WTC11 (cell line): ENCODE results near the gene SNX20. TPM values are rescaled to one million over a fixed set of nuclear protein-coding genes. Genes with fewer than 3 reads are reported as not detected.

Experiments used
- ATAC-seq: fragments of 200-7000 bp; cut with Tn5 transposase; 2 replicates; pipeline ENCODE4 v1.10.0; 2021; ENCODE audit warnings: mild to moderate bottlenecking, moderate library complexity
- CTCF ChIA-PET: fragments of 300-600 bp; sonication (Branson Sonifier 250); formaldehyde crosslinking; loops from one replicate; lab custom pipeline; 2021; ENCODE audit warnings: antibody characterized with exemption; lab: Charles Lee
- POLR2A ChIA-PET: fragments of 350-600 bp; sonication (Branson Sonifier 250); formaldehyde crosslinking; loops from one replicate; lab custom pipeline; 2021; ENCODE audit warnings: antibody characterized with exemption; lab: Charles Lee
- DNase-seq: peaks from one replicate; pipeline ENCODE4 v3.0.0; 2021; ENCODE audit warnings: low spot score
- H3K27ac Mint-ChIP-seq: 2 replicates; pipeline ENCODE4 v1.8.0; 2021; ENCODE audit warnings: mixed read lengths
- H3K27me3 Mint-ChIP-seq: 2 replicates; pipeline ENCODE4 v1.8.0; 2021; ENCODE audit warnings: low read depth, mild to moderate bottlenecking, moderate library complexity, mixed read lengths
- H3K36me3 Mint-ChIP-seq: 2 replicates; pipeline ENCODE4 v1.8.0; 2021; ENCODE audit warnings: mixed read lengths
- H3K4me1 Mint-ChIP-seq: 2 replicates; pipeline ENCODE4 v1.8.0; 2022; ENCODE audit warnings: mixed read lengths
- H3K4me3 Mint-ChIP-seq: 2 replicates; pipeline ENCODE4 v1.8.0; 2021; ENCODE audit warnings: mild to moderate bottlenecking, moderate library complexity, mixed read lengths
- H3K9me3 Mint-ChIP-seq: 2 replicates; pipeline ENCODE4 v1.8.0; 2021; ENCODE audit warnings: mixed read lengths
- ATF1 ChIP-seq: sonication (generic); formaldehyde crosslinking; IDR thresholded peaks from 2 replicates; pipeline ENCODE4 v1.8.1; 2023; ENCODE audit warnings: mild to moderate bottlenecking, moderate library complexity, missing genetic modification reagents
- GTF2I ChIP-seq: fragments of 250-450 bp; sonication (Bioruptor Pico); conservative IDR thresholded peaks from 2 replicates; pipeline ENCODE4 v1.4.0; 2021; ENCODE audit warnings: mild to moderate bottlenecking
- IRF2 ChIP-seq: sonication (generic); formaldehyde crosslinking; IDR thresholded peaks from 2 replicates; pipeline ENCODE4 v1.8.0; 2022; ENCODE audit warnings: low read depth, missing genetic modification reagents, borderline replicate concordance
- JAZF1 ChIP-seq: fragments of 250-450 bp; sonication (Bioruptor Pico); IDR thresholded peaks from 2 replicates; pipeline ENCODE4 v1.9.0; 2021; ENCODE audit warnings: moderate library complexity, mild to moderate bottlenecking, inconsistent platforms
- NFATC4 ChIP-seq: fragments of 250-450 bp; sonication (Bioruptor Pico); IDR thresholded peaks from 2 replicates; pipeline ENCODE4 v1.9.0; 2021; ENCODE audit warnings: mild to moderate bottlenecking
- NR3C1 ChIP-seq: sonication (generic); formaldehyde crosslinking; conservative IDR thresholded peaks from 2 replicates; pipeline ENCODE4 v1.8.1; 2023; ENCODE audit warnings: low read depth, mild to moderate bottlenecking, missing genetic modification reagents
- OVOL2 ChIP-seq: fragments of 250-450 bp; sonication (Bioruptor Pico); IDR thresholded peaks from 2 replicates; pipeline ENCODE4 v1.9.0; 2021; ENCODE audit warnings: mild to moderate bottlenecking, borderline replicate concordance
- SMAD3 ChIP-seq: sonication (generic); formaldehyde crosslinking; IDR thresholded peaks from 2 replicates; pipeline ENCODE4 v1.8.0; 2022; ENCODE audit warnings: missing genetic modification reagents, mild to moderate bottlenecking, borderline replicate concordance
- TP53 ChIP-seq: sonication (generic); formaldehyde crosslinking; IDR thresholded peaks from 2 replicates; pipeline ENCODE4 v1.8.1; 2023; ENCODE audit warnings: mild to moderate bottlenecking, missing genetic modification reagents
- total RNA-seq: library from RNA; stranded (reverse); gene quantifications from 3 replicates; pipeline ENCODE4 v1.2.3, GENCODE V29; 2021
- TF ChIP-seq, protein P1 (sequence below): sonication (generic); formaldehyde crosslinking; IDR thresholded peaks from 2 replicates; pipeline ENCODE4 v1.8.1; 2022; ENCODE audit warnings: low read depth, missing genetic modification reagents, borderline replicate concordance
- TF ChIP-seq, protein P2 (sequence below): sonication (generic); formaldehyde crosslinking; IDR thresholded peaks from 2 replicates; pipeline ENCODE4 v1.8.0; 2023; ENCODE audit warnings: missing genetic modification reagents, mild to moderate bottlenecking, borderline replicate concordance
- TF ChIP-seq, protein P3 (sequence below): sonication (generic); formaldehyde crosslinking; IDR thresholded peaks from 2 replicates; pipeline ENCODE4 v1.8.1; 2022; ENCODE audit warnings: low read depth, mild to moderate bottlenecking, moderate library complexity, missing genetic modification reagents, borderline replicate concordance
- TF ChIP-seq, protein P4 (sequence below): sonication (generic); formaldehyde crosslinking; IDR thresholded peaks from 2 replicates; pipeline ENCODE4 v1.8.1; 2022; ENCODE audit warnings: mild to moderate bottlenecking, moderate library complexity, missing genetic modification reagents
- TF ChIP-seq, protein P5 (sequence below): sonication (generic); formaldehyde crosslinking; IDR thresholded peaks from 2 replicates; pipeline ENCODE4 v1.8.1; 2023; ENCODE audit warnings: mild to moderate bottlenecking, missing genetic modification reagents, moderate library complexity
- TF ChIP-seq, protein P6 (sequence below): sonication (generic); formaldehyde crosslinking; IDR thresholded peaks from 2 replicates; pipeline ENCODE4 v1.8.0; 2022; ENCODE audit warnings: mild to moderate bottlenecking, missing genetic modification reagents
- TF ChIP-seq, protein P7 (sequence below): sonication (generic); formaldehyde crosslinking; IDR thresholded peaks from 2 replicates; pipeline ENCODE4 v1.8.0; 2023; ENCODE audit warnings: missing genetic modification reagents
- TF ChIP-seq, protein P8 (sequence below): sonication (generic); formaldehyde crosslinking; IDR thresholded peaks from 2 replicates; pipeline ENCODE4 v1.8.1; 2022; ENCODE audit warnings: mild to moderate bottlenecking, missing genetic modification reagents, moderate library complexity, borderline replicate concordance
- TF ChIP-seq, protein P9 (sequence below): sonication (generic); formaldehyde crosslinking; IDR thresholded peaks from 2 replicates; pipeline ENCODE4 v1.8.1; 2022; ENCODE audit warnings: missing genetic modification reagents, borderline replicate concordance

Gene SNX20
- total RNA-seq, 1 experiment from 2014 or later, result not detected

DNA sequence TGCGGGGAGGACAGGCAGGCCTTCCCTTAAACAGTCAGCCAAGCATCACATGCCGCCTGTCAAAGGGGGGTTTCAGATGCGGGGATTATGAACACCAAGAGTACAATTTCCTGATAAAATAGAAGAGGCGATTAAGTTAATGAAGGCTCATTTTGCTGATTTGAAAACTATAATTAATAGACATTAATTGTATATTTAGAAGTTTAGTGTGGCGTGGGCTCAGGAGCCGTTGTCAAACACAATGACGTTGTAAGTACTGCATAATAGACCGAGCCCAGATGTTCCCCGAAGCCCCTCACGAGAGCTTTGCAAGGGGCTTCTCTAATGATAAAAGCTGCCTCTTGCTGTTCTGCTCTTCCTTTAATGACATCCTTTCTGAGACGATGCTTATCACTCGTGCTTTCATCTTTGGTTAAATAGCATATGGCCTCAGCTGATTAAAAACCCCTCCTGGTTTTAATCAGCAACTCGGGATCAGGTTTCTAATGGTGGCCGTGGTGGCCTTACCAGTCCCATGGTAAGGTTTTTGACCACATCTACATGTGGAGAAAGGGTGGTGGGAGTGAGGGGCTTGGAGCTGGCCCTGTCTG lies 28.2 kb downstream of the SNX20 start (continued):
- TF ChIP-seq, protein P1, sequence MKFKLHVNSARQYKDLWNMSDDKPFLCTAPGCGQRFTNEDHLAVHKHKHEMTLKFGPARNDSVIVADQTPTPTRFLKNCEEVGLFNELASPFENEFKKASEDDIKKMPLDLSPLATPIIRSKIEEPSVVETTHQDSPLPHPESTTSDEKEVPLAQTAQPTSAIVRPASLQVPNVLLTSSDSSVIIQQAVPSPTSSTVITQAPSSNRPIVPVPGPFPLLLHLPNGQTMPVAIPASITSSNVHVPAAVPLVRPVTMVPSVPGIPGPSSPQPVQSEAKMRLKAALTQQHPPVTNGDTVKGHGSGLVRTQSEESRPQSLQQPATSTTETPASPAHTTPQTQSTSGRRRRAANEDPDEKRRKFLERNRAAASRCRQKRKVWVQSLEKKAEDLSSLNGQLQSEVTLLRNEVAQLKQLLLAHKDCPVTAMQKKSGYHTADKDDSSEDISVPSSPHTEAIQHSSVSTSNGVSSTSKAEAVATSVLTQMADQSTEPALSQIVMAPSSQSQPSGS (CRISPR knock-in tag), result no peak
- TF ChIP-seq IRF2 (CRISPR knock-in tag) (no peak), NFATC4 (CRISPR knock-in tag) (no peak), OVOL2 (CRISPR knock-in tag) (no peak)
- TF ChIP-seq, protein P2, sequence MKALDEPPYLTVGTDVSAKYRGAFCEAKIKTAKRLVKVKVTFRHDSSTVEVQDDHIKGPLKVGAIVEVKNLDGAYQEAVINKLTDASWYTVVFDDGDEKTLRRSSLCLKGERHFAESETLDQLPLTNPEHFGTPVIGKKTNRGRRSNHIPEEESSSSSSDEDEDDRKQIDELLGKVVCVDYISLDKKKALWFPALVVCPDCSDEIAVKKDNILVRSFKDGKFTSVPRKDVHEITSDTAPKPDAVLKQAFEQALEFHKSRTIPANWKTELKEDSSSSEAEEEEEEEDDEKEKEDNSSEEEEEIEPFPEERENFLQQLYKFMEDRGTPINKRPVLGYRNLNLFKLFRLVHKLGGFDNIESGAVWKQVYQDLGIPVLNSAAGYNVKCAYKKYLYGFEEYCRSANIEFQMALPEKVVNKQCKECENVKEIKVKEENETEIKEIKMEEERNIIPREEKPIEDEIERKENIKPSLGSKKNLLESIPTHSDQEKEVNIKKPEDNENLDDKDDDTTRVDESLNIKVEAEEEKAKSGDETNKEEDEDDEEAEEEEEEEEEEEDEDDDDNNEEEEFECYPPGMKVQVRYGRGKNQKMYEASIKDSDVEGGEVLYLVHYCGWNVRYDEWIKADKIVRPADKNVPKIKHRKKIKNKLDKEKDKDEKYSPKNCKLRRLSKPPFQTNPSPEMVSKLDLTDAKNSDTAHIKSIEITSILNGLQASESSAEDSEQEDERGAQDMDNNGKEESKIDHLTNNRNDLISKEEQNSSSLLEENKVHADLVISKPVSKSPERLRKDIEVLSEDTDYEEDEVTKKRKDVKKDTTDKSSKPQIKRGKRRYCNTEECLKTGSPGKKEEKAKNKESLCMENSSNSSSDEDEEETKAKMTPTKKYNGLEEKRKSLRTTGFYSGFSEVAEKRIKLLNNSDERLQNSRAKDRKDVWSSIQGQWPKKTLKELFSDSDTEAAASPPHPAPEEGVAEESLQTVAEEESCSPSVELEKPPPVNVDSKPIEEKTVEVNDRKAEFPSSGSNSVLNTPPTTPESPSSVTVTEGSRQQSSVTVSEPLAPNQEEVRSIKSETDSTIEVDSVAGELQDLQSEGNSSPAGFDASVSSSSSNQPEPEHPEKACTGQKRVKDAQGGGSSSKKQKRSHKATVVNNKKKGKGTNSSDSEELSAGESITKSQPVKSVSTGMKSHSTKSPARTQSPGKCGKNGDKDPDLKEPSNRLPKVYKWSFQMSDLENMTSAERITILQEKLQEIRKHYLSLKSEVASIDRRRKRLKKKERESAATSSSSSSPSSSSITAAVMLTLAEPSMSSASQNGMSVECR (CRISPR knock-in tag), result no peak
- TF ChIP-seq, protein P3, sequence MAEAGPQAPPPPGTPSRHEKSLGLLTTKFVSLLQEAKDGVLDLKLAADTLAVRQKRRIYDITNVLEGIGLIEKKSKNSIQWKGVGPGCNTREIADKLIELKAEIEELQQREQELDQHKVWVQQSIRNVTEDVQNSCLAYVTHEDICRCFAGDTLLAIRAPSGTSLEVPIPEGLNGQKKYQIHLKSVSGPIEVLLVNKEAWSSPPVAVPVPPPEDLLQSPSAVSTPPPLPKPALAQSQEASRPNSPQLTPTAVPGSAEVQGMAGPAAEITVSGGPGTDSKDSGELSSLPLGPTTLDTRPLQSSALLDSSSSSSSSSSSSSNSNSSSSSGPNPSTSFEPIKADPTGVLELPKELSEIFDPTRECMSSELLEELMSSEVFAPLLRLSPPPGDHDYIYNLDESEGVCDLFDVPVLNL (CRISPR knock-in tag), result no peak

DNA sequence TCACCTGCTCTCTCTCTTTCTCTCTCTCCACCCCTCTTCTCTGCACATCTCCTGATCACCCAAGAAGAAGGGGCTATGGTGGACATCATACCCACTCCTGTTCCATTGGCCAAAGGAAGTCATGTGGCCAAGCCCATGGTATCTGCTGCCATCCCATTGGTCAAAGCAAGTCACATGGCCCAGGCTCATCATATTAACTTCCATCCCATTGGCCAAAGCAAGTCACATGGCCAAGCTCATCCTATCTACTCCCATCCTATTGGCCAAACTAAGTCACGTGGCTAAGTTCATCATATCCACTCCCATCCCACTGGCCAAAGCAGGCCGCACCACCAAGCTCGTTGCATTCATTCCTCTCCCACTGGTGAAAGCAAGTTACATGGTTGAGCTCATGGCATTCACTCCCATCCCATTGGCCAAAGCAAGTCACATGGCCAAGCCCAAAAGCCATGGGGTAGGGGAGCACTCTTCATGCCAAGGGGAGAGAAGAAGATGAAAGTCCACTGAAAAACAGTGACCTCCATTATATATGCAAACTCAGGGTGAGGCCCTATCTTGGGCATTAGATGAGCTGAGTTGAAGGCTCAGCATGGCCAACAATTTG lies 29.2 kb downstream of the SNX20 start:
- H3K27ac Mint-ChIP-seq, result no peak overlapping the region
- H3K4me3 Mint-ChIP-seq, result no peak overlapping the region
- no peaks in the 10 kb centered on the region for H3K4me1 Mint-ChIP-seq
- POLR2A ChIA-PET, result interaction anchor here (0.6 kb wide), 1 partner anchor 386 kb away, joined by 4 read pairs; no protein-coding TSS in a partner anchor
- no peaks in the 10 kb centered on the region for H3K36me3 Mint-ChIP-seq
- CTCF ChIA-PET, result interaction anchor here (0.7 to 2.9 kb wide), 5 partner anchors 13 to 154 kb away, joined by 3 to 14 read pairs (median 4); no protein-coding TSS in a partner anchor
- TF ChIP-seq, protein P4, sequence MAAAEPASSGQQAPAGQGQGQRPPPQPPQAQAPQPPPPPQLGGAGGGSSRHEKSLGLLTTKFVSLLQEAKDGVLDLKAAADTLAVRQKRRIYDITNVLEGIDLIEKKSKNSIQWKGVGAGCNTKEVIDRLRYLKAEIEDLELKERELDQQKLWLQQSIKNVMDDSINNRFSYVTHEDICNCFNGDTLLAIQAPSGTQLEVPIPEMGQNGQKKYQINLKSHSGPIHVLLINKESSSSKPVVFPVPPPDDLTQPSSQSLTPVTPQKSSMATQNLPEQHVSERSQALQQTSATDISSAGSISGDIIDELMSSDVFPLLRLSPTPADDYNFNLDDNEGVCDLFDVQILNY (CRISPR knock-in tag), result no peak
- TF ChIP-seq GTF2I (CRISPR knock-in tag) (no peak), SMAD3 (no peak)
- TF ChIP-seq, protein P5, sequence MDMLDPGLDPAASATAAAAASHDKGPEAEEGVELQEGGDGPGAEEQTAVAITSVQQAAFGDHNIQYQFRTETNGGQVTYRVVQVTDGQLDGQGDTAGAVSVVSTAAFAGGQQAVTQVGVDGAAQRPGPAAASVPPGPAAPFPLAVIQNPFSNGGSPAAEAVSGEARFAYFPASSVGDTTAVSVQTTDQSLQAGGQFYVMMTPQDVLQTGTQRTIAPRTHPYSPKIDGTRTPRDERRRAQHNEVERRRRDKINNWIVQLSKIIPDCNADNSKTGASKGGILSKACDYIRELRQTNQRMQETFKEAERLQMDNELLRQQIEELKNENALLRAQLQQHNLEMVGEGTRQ (CRISPR knock-in tag), result peak; percentile 75
- TF ChIP-seq, protein P6, sequence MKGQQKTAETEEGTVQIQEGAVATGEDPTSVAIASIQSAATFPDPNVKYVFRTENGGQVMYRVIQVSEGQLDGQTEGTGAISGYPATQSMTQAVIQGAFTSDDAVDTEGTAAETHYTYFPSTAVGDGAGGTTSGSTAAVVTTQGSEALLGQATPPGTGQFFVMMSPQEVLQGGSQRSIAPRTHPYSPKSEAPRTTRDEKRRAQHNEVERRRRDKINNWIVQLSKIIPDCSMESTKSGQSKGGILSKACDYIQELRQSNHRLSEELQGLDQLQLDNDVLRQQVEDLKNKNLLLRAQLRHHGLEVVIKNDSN (CRISPR knock-in tag), result peak; percentile 59; the same call in 1 of the 2 replicates
- peaks cover 5% of the 10 kb centered on the region for H3K9me3 Mint-ChIP-seq
- H3K27me3 Mint-ChIP-seq, result no peaks in the 10 kb centered on the region; the same call in 1 of the 2 replicates
- DNase-seq (no peak), ATAC-seq (no peak)

DNA sequence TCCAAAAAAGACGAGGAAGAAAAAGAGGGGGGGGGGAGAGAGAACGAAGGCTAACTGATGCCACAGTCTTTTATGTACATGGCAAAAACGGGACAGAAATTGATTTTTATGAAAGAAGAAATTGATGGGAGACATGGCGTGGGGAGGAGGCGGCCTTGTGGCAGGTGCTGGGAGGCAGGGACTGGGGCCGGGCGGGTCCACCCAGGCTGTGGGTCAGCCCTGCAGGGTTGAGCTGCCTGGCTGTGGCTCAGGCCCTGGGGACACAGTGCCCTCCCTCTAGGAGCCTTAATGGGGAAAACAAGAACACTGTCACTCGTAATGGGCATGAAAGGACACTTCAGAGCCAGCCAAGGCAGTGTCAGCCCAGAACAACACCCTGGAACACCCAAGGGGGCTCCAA lies 34.8 kb downstream of the SNX20 start:
- no peaks in the 10 kb centered on the region for H3K36me3 Mint-ChIP-seq
- DNase-seq, result no peak
- H3K4me1 Mint-ChIP-seq, result peaks cover 15% of the 10 kb centered on the region
- TF ChIP-seq, protein P7, sequence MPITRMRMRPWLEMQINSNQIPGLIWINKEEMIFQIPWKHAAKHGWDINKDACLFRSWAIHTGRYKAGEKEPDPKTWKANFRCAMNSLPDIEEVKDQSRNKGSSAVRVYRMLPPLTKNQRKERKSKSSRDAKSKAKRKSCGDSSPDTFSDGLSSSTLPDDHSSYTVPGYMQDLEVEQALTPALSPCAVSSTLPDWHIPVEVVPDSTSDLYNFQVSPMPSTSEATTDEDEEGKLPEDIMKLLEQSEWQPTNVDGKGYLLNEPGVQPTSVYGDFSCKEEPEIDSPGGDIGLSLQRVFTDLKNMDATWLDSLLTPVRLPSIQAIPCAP (CRISPR knock-in tag), result no peak
- TF ChIP-seq, protein P8, sequence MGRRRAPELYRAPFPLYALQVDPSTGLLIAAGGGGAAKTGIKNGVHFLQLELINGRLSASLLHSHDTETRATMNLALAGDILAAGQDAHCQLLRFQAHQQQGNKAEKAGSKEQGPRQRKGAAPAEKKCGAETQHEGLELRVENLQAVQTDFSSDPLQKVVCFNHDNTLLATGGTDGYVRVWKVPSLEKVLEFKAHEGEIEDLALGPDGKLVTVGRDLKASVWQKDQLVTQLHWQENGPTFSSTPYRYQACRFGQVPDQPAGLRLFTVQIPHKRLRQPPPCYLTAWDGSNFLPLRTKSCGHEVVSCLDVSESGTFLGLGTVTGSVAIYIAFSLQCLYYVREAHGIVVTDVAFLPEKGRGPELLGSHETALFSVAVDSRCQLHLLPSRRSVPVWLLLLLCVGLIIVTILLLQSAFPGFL (CRISPR knock-in tag), result no peak
- TF ChIP-seq ATF1 (CRISPR knock-in tag), result no peak
- TF ChIP-seq NR3C1 (CRISPR knock-in tag), result no peak
- no peak for TF ChIP-seq TP53 (CRISPR knock-in tag)
- TF ChIP-seq, protein P9, sequence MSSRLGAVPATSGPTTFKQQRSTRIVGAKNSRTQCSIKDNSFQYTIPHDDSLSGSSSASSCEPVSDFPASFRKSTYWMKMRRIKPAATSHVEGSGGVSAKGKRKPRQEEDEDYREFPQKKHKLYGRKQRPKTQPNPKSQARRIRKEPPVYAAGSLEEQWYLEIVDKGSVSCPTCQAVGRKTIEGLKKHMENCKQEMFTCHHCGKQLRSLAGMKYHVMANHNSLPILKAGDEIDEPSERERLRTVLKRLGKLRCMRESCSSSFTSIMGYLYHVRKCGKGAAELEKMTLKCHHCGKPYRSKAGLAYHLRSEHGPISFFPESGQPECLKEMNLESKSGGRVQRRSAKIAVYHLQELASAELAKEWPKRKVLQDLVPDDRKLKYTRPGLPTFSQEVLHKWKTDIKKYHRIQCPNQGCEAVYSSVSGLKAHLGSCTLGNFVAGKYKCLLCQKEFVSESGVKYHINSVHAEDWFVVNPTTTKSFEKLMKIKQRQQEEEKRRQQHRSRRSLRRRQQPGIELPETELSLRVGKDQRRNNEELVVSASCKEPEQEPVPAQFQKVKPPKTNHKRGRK (CRISPR knock-in tag), result no peak
- no peak for TF ChIP-seq JAZF1
- TF ChIP-seq, all 79 proteins: peak for 0
- ChIA-PET POLR2A (no interaction called here), CTCF (interaction anchor here (0.5 to 2.2 kb wide), 4 partner anchors 10 to 99 kb away, joined by 4 to 20 read pairs (median 4); no protein-coding TSS in a partner anchor)
- Mint-ChIP-seq H3K27ac (no peak overlapping the region), H3K4me3 (no peak overlapping the region), H3K9me3 (no peaks in the 10 kb centered on the region), H3K27me3 (no peaks in the 10 kb centered on the region)
- no peak for ATAC-seq
